BE2C (cell line): ENCODE results near the gene PDE9A.
A peak's percentile ranks its signal among the peaks of the same experiment; 100 is the strongest.

Experiments used
- DNase-seq: peaks from one replicate; pipeline ENCODE4 v3.0.0-alpha.2; 2020
- H3K27me3 ChIP-seq: fragments of 250-450 bp; sonication (Bioruptor Pico); 2 replicates; pipeline ENCODE4 v1.5.1; 2020; ENCODE audit warnings: mild to moderate bottlenecking
- H3K36me3 ChIP-seq: fragments of 250-450 bp; sonication (Bioruptor Pico); 2 replicates; pipeline ENCODE4 v1.5.1; 2020; ENCODE audit warnings: mild to moderate bottlenecking
- H3K4me1 ChIP-seq: fragments of 250-450 bp; sonication (Bioruptor Pico); 2 replicates; pipeline ENCODE4 v1.5.1; 2020
- H3K4me3 ChIP-seq: 2 replicates; pipeline ENCODE4 v1.5.1; 2011; ENCODE audit warnings: low read depth, low read length
- H3K9me3 ChIP-seq: fragments of 250-450 bp; sonication (Bioruptor Pico); 2 replicates; pipeline ENCODE4 v1.5.1; 2020
- TF ChIP-seq, protein P1 (sequence below): IDR thresholded peaks from 2 replicates; pipeline ENCODE4 v1.5.1; 2012; ENCODE audit warnings: mild to moderate bottlenecking, low read depth, low read length

Gene PDE9A

DNA sequence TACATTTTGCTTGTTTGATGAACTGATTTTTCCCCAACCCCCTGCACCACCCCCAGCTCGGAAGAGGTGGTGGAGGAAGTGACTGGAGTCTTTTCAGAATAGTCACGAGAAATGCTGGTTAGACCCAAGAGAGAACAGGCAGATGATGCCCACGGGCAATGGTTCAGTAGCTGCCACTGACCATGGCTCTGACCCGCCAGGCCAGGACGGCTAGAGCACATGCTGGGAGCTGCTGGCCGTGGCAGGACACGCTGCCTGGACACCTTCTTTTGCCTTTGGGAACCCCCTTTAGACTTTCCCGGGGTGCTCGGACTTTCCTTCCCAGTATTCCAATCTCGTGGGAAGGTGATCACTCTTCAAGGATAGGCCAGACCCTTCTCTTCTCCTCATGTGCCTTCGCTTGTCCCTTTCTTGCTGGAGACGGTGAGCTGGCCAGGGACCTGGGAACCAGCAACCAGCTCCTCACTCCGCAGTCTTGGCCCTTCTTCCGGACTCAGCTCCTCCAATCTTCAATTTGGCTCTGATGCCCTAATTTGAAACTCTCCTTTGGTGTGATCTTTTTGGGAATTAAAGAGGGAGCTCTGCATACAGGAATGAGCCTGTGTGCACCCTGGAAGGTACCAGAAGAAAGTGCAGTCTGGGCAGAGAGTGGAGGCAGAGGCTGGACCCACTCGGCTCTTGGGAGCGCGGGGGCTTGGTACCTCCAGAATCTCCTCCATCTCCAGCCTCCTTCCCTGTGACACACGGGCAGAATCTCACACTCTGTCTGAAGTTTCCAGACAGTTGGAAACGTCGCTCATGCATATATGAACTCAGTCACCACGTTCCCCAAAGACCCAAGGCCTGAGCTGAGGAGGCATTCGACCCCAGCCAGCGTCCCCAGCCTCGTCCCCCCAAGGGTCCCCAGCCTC is 4.0 kb upstream of the PDE9A start:
- H3K9me3 ChIP-seq: no peaks in the 10 kb centered on the region
- H3K27me3 ChIP-seq: no peaks in the 10 kb centered on the region
- TF ChIP-seq, protein P1, sequence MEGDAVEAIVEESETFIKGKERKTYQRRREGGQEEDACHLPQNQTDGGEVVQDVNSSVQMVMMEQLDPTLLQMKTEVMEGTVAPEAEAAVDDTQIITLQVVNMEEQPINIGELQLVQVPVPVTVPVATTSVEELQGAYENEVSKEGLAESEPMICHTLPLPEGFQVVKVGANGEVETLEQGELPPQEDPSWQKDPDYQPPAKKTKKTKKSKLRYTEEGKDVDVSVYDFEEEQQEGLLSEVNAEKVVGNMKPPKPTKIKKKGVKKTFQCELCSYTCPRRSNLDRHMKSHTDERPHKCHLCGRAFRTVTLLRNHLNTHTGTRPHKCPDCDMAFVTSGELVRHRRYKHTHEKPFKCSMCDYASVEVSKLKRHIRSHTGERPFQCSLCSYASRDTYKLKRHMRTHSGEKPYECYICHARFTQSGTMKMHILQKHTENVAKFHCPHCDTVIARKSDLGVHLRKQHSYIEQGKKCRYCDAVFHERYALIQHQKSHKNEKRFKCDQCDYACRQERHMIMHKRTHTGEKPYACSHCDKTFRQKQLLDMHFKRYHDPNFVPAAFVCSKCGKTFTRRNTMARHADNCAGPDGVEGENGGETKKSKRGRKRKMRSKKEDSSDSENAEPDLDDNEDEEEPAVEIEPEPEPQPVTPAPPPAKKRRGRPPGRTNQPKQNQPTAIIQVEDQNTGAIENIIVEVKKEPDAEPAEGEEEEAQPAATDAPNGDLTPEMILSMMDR: no peak
- H3K4me1 ChIP-seq: peaks cover 5% of the 10 kb centered on the region
- no peak for DNase-seq
- H3K36me3 ChIP-seq: no peaks in the 10 kb centered on the region
- no peak overlapping the region for H3K4me3 ChIP-seq

DNA sequence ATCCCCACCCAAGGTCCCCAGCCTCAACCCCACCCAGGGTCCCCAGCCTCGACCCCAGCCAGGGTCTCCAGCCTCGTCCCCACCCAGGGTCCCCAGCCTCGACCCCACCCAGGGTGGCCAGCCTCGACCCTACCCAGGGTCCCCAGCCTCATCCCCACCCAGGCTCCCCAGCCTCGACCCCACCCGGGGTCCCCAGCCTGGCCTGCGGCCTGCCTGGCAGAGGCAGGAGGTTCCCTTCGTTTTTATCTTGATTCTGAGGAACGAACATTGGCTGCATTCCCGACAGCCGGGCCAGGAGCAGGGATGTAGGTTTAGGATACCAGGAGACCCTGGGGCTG is 3.4 kb upstream of the PDE9A start:
- peaks cover 8% of the 10 kb centered on the region for H3K4me1 ChIP-seq
- H3K9me3 ChIP-seq: no peaks in the 10 kb centered on the region
- DNase-seq: no peak
- no peaks in the 10 kb centered on the region for H3K27me3 ChIP-seq
- H3K4me3 ChIP-seq: no peak overlapping the region
- no peaks in the 10 kb centered on the region for H3K36me3 ChIP-seq
- TF ChIP-seq, protein P1: no peak

DNA sequence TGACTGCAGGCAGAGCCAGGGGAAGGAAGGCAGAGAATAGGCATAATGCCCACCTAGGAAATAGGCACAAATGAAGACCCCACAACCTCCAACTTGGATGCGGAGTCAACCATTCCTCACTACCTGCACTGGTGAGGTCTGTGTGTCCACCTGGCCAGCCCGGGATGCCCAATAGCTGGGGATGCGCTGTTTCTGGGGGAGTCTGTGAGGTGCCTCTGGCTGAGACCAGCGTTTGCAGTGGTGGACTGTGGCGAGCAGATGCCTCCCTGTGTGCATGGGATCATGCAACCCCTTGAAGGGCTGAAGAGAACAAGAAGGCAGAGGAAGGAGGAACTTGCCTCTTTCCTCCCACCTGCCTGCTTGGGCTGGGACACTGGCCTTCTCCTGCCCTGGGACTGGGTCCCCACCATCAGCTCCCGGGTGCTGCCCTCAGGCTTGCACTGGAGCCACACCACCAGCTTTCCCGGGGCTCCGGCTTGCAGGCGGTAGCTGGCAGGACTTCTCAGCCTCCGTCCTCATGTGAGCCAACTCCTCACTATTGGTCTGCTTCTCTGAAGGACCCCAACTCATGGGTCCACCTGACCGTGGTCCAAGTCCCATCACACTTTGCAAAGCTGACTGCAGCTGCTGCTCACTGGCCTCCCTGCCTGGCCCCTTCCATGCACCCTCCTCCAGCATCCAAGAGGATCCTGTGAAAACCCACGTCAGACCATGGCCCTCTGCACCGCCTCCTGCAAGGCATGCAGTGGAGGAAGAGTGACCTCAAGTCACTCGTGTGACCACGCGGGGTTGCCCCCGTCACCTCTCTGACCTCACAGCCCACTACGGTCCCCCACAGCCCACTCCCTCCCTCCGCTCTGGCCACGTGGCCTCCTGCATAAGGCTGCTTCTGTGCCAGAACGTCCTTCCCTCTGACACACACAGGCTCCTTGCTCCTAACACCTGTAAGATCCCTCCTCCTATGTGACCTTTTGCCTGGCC is 2.7 kb upstream of the PDE9A start:
- Histone ChIP-seq H3K4me1 (peaks cover 8% of the 10 kb centered on the region), H3K4me3 (no peak overlapping the region), H3K36me3 (no peaks in the 10 kb centered on the region), H3K9me3 (no peaks in the 10 kb centered on the region), H3K27me3 (no peaks in the 10 kb centered on the region)
- no peak for DNase-seq
- TF ChIP-seq, protein P1: no peak

DNA sequence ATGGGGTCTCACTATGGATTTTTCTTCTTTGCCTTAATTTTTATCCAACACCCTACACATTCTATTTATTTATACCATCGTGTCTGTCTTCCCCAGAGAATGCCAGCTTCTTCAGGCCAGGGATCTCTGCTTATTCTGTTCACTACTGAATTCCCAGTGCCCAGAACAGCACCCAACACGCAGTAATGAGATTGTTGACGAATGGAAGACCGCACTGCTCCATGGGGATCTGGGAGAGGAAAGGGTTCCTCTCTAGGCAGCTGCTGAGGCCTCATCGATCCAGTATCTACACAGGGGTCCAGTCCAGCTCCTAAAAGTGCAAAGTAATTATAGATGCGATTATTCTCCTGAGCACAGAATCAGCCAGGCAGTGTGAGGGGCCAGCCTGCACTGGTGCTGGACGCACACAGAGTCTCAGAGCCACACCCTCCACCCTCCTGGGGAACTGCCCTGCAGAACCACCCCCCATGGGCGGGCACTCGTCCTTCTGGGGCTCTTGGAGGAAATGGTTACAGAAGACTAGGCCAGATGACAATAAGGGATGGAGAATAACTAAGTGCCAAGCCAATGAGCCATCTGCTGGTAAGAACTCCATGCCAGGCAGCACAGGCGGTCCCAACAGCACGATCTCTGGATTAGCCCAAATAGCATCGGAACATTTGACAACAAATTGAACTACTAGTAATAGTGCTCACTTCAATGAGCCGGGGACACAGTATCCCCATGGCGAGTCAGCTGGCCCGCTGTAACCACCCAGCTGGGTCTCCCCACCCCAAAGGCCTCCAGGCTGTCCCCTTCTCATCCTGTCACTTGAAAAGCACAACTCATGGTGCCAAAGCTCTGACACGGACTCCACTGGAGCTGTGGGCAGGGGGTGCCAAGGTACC is 1.7 kb upstream of the PDE9A start:
- H3K36me3 ChIP-seq: no peaks in the 10 kb centered on the region
- H3K9me3 ChIP-seq: no peaks in the 10 kb centered on the region
- TF ChIP-seq, protein P1: no peak
- no peak for DNase-seq
- no peak overlapping the region for H3K4me3 ChIP-seq
- peaks cover 8% of the 10 kb centered on the region for H3K4me1 ChIP-seq
- H3K27me3 ChIP-seq: no peaks in the 10 kb centered on the region

DNA sequence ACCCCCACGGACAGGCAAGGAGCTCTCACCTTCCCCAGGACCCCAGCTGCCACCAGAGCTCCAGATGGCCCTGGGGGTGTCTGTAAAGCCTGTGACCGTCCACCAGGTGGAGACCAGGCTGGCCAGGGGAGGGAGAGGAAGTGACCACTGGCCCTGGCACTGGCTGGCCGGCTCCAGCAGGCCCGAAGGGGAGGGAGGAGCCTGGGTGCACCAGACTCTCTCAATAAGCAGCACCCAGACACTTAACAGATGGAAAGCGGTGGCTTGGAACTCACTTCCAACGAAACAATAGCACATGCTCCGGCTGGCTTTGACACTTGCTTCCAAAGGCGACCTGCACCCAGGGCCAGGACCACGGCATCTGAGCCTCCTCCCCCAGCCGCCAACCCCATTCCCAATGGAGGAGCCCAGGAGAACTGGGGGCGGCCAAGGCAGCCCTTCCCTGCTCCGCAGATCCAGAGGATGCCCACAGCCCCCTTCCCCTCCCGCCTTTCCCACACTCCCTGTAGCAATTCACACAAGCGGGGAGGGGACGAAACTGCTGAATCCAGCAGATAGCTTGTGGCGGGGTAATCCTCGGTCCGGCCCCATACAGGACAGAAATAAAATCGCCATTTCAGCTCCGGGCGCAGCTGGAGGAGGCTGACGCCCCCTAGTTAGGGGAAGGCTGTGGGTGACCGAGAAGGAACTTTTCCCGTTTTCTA is 742 bp upstream of the PDE9A start:
- Histone ChIP-seq H3K36me3 (no peaks in the 10 kb centered on the region), H3K9me3 (no peaks in the 10 kb centered on the region), H3K4me3 (peak overlapping the region; percentile 54), H3K27me3 (no peaks in the 10 kb centered on the region), H3K4me1 (peaks cover 8% of the 10 kb centered on the region)
- TF ChIP-seq, protein P1: peak; percentile 59
- peak; percentile 72 for DNase-seq
